HG03558 (cell line): Measurements from ENCODE around the gene NFKBIE.

Source experiments
- ATAC-seq: cut with Tn5 transposase; IDR thresholded peaks from one replicate; pipeline ENCODE4 v1.9.1; 2021; ENCODE audit warnings: moderate number of reproducible peaks; ENCODE audit not compliant: unreplicated experiment; ENCODE audit errors: extremely low read depth

The NFKBIE gene

GRCh38 chr6:44229376-44230033 is 35.8 kb downstream of the NFKBIE start:
- ATAC-seq: no peak

GRCh38 chr6:44228836-44229235 is 36.5 kb downstream of the NFKBIE start:
- ATAC-seq: no peak

- no peak for ATAC-seq
Observed at GRCh38 chr6:44228433-44228832, 36.9 kb downstream of the NFKBIE start.

GRCh38 chr6:44228031-44228430 is 37.3 kb downstream of the NFKBIE start:
- ATAC-seq: no peak

- ATAC-seq: no peak
Observed at GRCh38 chr6:44227148-44227793, 38.1 kb downstream of the NFKBIE start.

- no peak for ATAC-seq
Observed at GRCh38 chr6:44226368-44227147, 38.8 kb downstream of the NFKBIE start.

- no peak for ATAC-seq
Observed at GRCh38 chr6:44225579-44226325, 39.6 kb downstream of the NFKBIE start.

- ATAC-seq: no peak
Observed at GRCh38 chr6:44224965-44225305, 40.4 kb downstream of the NFKBIE start.

GRCh38 chr6:44224029-44224964 is 41.1 kb downstream of the NFKBIE start:
- no peak for ATAC-seq

GRCh38 chr6:44223319-44224028 is 41.9 kb downstream of the NFKBIE start, which contains the start of gene SLC29A1:
Gene SLC29A1 (plus strand): TSS chr6:44223595. CDS start chr6:44227314, 3,719 bp downstream.
- ATAC-seq: no peak

GRCh38 chr6:44222486-44223318 is 42.6 kb downstream of the NFKBIE start:
- ATAC-seq: no peak

- ATAC-seq: no peak
Observed at GRCh38 chr6:44221961-44222335, 43.4 kb downstream of the NFKBIE start.

- ATAC-seq: no peak
Observed at GRCh38 chr6:44221291-44221960, 43.9 kb downstream of the NFKBIE start.

- ATAC-seq: no peak
Observed at GRCh38 chr6:44220913-44221290, 44.4 kb downstream of the NFKBIE start.

GRCh38 chr6:44219815-44220784 is 45.3 kb downstream of the NFKBIE start:
- no peak for ATAC-seq

GRCh38 chr6:44219053-44219814 is 46.1 kb downstream of the NFKBIE start:
- ATAC-seq: no peak
